Germinal center (tissue), 1 donor: ENCODE data around the gene PCGF1.

ENCODE experiments used
- DNase-seq: peaks from one replicate; pipeline ENCODE4 v3.0.0; 2012; ENCODE audit warnings: mixed read lengths, low spot score

Gene PCGF1

GRCh38 chr2:74515271-74515980 is 7.9 kb upstream of the PCGF1 start:
- no peak for DNase-seq

- DNase-seq, result no peak
Observed at GRCh38 chr2:74514368-74515270, 7.1 kb upstream of the PCGF1 start, which contains the start of gene TLX2. Gene TLX2, plus strand, starts transcription at chr2:74514450. Its CDS starts 357 bp downstream, at chr2:74514807.

GRCh38 chr2:74513605-74514367 is 6.3 kb upstream of the PCGF1 start:
- DNase-seq, result no peak

- no peak for DNase-seq
Observed at GRCh38 chr2:74512744-74513604, 5.5 kb upstream of the PCGF1 start.

- no peak for DNase-seq
Observed at GRCh38 chr2:74511104-74511989, 3.9 kb upstream of the PCGF1 start.

GRCh38 chr2:74510272-74510671 is 2.8 kb upstream of the PCGF1 start:
- no peak for DNase-seq

- no peak for DNase-seq
Observed at GRCh38 chr2:74507926-74508520, 528 bp upstream of the PCGF1 start.

- no peak for DNase-seq
Observed at GRCh38 chr2:74505448-74506246, 1.8 kb downstream of the PCGF1 start.

GRCh38 chr2:74504591-74504990 is 2.9 kb downstream of the PCGF1 start:
- DNase-seq, result no peak

- no peak for DNase-seq
Observed at GRCh38 chr2:74503506-74504475, 3.7 kb downstream of the PCGF1 start.

- DNase-seq, result no peak
Observed at GRCh38 chr2:74502720-74503505, 4.6 kb downstream of the PCGF1 start.

GRCh38 chr2:74502147-74502719 is 5.3 kb downstream of the PCGF1 start:
- no peak for DNase-seq

- no peak for DNase-seq
Observed at GRCh38 chr2:74501335-74502071, 6.0 kb downstream of the PCGF1 start.

GRCh38 chr2:74500578-74500946 is 6.9 kb downstream of the PCGF1 start:
- no peak for DNase-seq

- DNase-seq, result no peak
Observed at GRCh38 chr2:74499940-74500577, 7.4 kb downstream of the PCGF1 start.
